Peyer's patch (tissue), 4 donors: ENCODE data around the gene DIPK1C. TPM values are rescaled to one million over a fixed set of nuclear protein-coding genes. Genes with fewer than 3 reads are reported as not detected.

Experiments used
- DNase-seq, 3 donors: peaks; one replicate each; pipeline ENCODE4 v3.0.0-alpha.2; 2017 to 2019
- H3K27ac ChIP-seq, 4 donors: fragments of 200-600 bp; sonication (generic); one replicate each; pipeline ENCODE4 v1.5.1; 2016 to 2019
- H3K27me3 ChIP-seq, 2 donors: fragments of 200-600 bp; sonication (generic); one replicate each; pipeline ENCODE4 v1.5.1; 2019
- H3K36me3 ChIP-seq, 3 donors: fragments of 200-600 bp; sonication (generic); one replicate each; pipeline ENCODE4 v1.5.1; 2016 to 2019
- H3K4me1 ChIP-seq, 4 donors: fragments of 200-600 bp; sonication (generic); one replicate each; pipeline ENCODE4 v1.5.1; 2016 to 2019
- H3K4me3 ChIP-seq, 4 donors: fragments of 200-600 bp; sonication (generic); 1 replicate in 3 of 4; 2 replicates in 1 of 4; pipeline ENCODE4 v1.5.1; 2016 to 2019; ENCODE audit warnings: mild to moderate bottlenecking in 1 of 4
- H3K9me3 ChIP-seq, 4 donors: fragments of 200-600 bp; sonication (generic); one replicate each; pipeline ENCODE4 v1.5.1; 2016 to 2019; ENCODE audit warnings: mild to moderate bottlenecking in 1 of 4
- CTCF ChIP-seq, 6 experiments: fragments of 450-650 bp in 4 of 6; fragments of 200-600 bp in 2 of 6; sonication (generic) in 1 of 6; IDR thresholded peaks; one replicate each; pipeline ENCODE4 v1.5.1; 2017 to 2019; ENCODE audit warnings: antibody characterized with exemption in 6 of 6, mild to moderate bottlenecking in 3 of 6, moderate library complexity in 1 of 6
- POLR2A ChIP-seq, 2 donors: fragments of 450-650 bp; IDR thresholded peaks; one replicate each; pipeline ENCODE4 v1.5.1; 2017; ENCODE audit warnings: antibody characterized with exemption in 2 of 2, mild to moderate bottlenecking in 2 of 2, moderate library complexity in 2 of 2
- total RNA-seq, 4 donors: library from RNA; depleted of rRNA; stranded (reverse); fragments of >200 nt; gene quantifications; one replicate each; pipeline ENCODE4 v1.1.0, GENCODE V29; 2016

Gene DIPK1C
- total RNA-seq, 4 donors from 2014 or later: 0.70 to 0.83 TPM; not detected in 2

- Histone ChIP-seq H3K4me3 (no peak overlapping the region), H3K36me3 (no peaks in the 10 kb centered on the region), H3K27ac (no peak overlapping the region), H3K9me3 (no peaks in the 10 kb centered on the region), H3K27me3 (no peaks in the 10 kb centered on the region), H3K4me1 (no peaks in the 10 kb centered on the region)
- no peak for TF ChIP-seq POLR2A (IDR thresholded peaks at IDR 0.05)
- TF ChIP-seq CTCF (IDR thresholded peaks at IDR 0.05): no peak
- no peak for DNase-seq
Observed at GRCh38 chr18:74434466-74434865, 22.6 kb downstream of the DIPK1C start.

- H3K4me1 ChIP-seq: no peaks in the 10 kb centered on the region
- TF ChIP-seq CTCF (IDR thresholded peaks at IDR 0.05): no peak
- TF ChIP-seq POLR2A (IDR thresholded peaks at IDR 0.05): no peak
- DNase-seq: no peak
- H3K36me3 ChIP-seq: no peaks in the 10 kb centered on the region
- no peaks in the 10 kb centered on the region for H3K27me3 ChIP-seq
- H3K9me3 ChIP-seq: no peaks in the 10 kb centered on the region
- H3K27ac ChIP-seq: no peak overlapping the region
- no peak overlapping the region for H3K4me3 ChIP-seq
Observed at GRCh38 chr18:74430806-74431571, 26.1 kb downstream of the DIPK1C start.

GRCh38 chr18:74430231-74430630, 26.9 kb downstream of the DIPK1C start:
- Histone ChIP-seq H3K27me3 (no peaks in the 10 kb centered on the region), H3K4me1 (no peaks in the 10 kb centered on the region), H3K36me3 (no peaks in the 10 kb centered on the region), H3K9me3 (no peaks in the 10 kb centered on the region), H3K27ac (no peak overlapping the region), H3K4me3 (no peak overlapping the region)
- TF ChIP-seq CTCF (IDR thresholded peaks at IDR 0.05) (no peak), POLR2A (IDR thresholded peaks at IDR 0.05) (no peak)
- DNase-seq: no peak

- H3K27me3 ChIP-seq: no peaks in the 10 kb centered on the region
- no peak overlapping the region for H3K4me3 ChIP-seq
- H3K36me3 ChIP-seq: no peaks in the 10 kb centered on the region
- H3K4me1 ChIP-seq: no peaks in the 10 kb centered on the region
- H3K27ac ChIP-seq: no peak overlapping the region
- TF ChIP-seq CTCF (IDR thresholded peaks at IDR 0.05) (no peak), POLR2A (IDR thresholded peaks at IDR 0.05) (no peak)
- no peak for DNase-seq
- H3K9me3 ChIP-seq: no peaks in the 10 kb centered on the region
Observed at GRCh38 chr18:74429096-74429495, 28.0 kb downstream of the DIPK1C start.

GRCh38 chr18:74427442-74428112, 29.5 kb downstream of the DIPK1C start:
- Histone ChIP-seq H3K27me3 (no peaks in the 10 kb centered on the region), H3K4me1 (no peaks in the 10 kb centered on the region), H3K9me3 (no peaks in the 10 kb centered on the region), H3K4me3 (no peak overlapping the region), H3K27ac (no peak overlapping the region), H3K36me3 (no peaks in the 10 kb centered on the region)
- peak in 1 of 3 donors; percentile 31 for DNase-seq
- TF ChIP-seq POLR2A (IDR thresholded peaks at IDR 0.05): no peak
- TF ChIP-seq CTCF (IDR thresholded peaks at IDR 0.05): no peak
